WTC11 (cell line): ENCODE results near the gene USH1C. TPM values are rescaled to one million over a fixed set of nuclear protein-coding genes. Genes with fewer than 3 reads are reported as not detected.

ENCODE experiments used
- ATAC-seq: fragments of 200-7000 bp; cut with Tn5 transposase; 2 replicates; pipeline ENCODE4 v1.10.0; 2021; ENCODE audit warnings: mild to moderate bottlenecking, moderate library complexity
- CTCF ChIA-PET: fragments of 300-600 bp; sonication (Branson Sonifier 250); formaldehyde crosslinking; loops from one replicate; lab custom pipeline; 2021; ENCODE audit warnings: antibody characterized with exemption; lab: Charles Lee
- POLR2A ChIA-PET: fragments of 350-600 bp; sonication (Branson Sonifier 250); formaldehyde crosslinking; loops from one replicate; lab custom pipeline; 2021; ENCODE audit warnings: antibody characterized with exemption; lab: Charles Lee
- DNase-seq: peaks from one replicate; pipeline ENCODE4 v3.0.0; 2021; ENCODE audit warnings: low spot score
- H3K27ac Mint-ChIP-seq: 2 replicates; pipeline ENCODE4 v1.8.0; 2021; ENCODE audit warnings: mixed read lengths
- H3K27me3 Mint-ChIP-seq: 2 replicates; pipeline ENCODE4 v1.8.0; 2021; ENCODE audit warnings: low read depth, mild to moderate bottlenecking, moderate library complexity, mixed read lengths
- H3K36me3 Mint-ChIP-seq: 2 replicates; pipeline ENCODE4 v1.8.0; 2021; ENCODE audit warnings: mixed read lengths
- H3K4me1 Mint-ChIP-seq: 2 replicates; pipeline ENCODE4 v1.8.0; 2022; ENCODE audit warnings: mixed read lengths
- H3K4me3 Mint-ChIP-seq: 2 replicates; pipeline ENCODE4 v1.8.0; 2021; ENCODE audit warnings: mild to moderate bottlenecking, moderate library complexity, mixed read lengths
- H3K9me3 Mint-ChIP-seq: 2 replicates; pipeline ENCODE4 v1.8.0; 2021; ENCODE audit warnings: mixed read lengths
- ELF4 ChIP-seq: sonication (generic); formaldehyde crosslinking; IDR thresholded peaks from 2 replicates; pipeline ENCODE4 v1.8.1; 2022; ENCODE audit warnings: low read depth, mild to moderate bottlenecking, moderate library complexity, missing genetic modification reagents
- ESRRA ChIP-seq: sonication (generic); formaldehyde crosslinking; IDR thresholded peaks from 2 replicates; pipeline ENCODE4 v1.8.1; 2022; ENCODE audit warnings: mild to moderate bottlenecking, missing genetic modification reagents, borderline replicate concordance
- FOXP1 ChIP-seq: sonication (generic); formaldehyde crosslinking; IDR thresholded peaks from 2 replicates; pipeline ENCODE4 v1.8.0; 2022; ENCODE audit warnings: missing genetic modification reagents, mild to moderate bottlenecking, moderate library complexity, borderline replicate concordance
- HMGA2 ChIP-seq: fragments of 250-450 bp; sonication (Bioruptor Pico); IDR thresholded peaks from 2 replicates; pipeline ENCODE4 v1.4.0; 2021; ENCODE audit warnings: mild to moderate bottlenecking, moderate library complexity
- KAT7 ChIP-seq: sonication (generic); formaldehyde crosslinking; IDR thresholded peaks from 2 replicates; pipeline ENCODE4 v1.8.1; 2023; ENCODE audit warnings: missing genetic modification reagents, mild to moderate bottlenecking, borderline replicate concordance
- OVOL2 ChIP-seq: fragments of 250-450 bp; sonication (Bioruptor Pico); IDR thresholded peaks from 2 replicates; pipeline ENCODE4 v1.9.0; 2021; ENCODE audit warnings: mild to moderate bottlenecking, borderline replicate concordance
- PRRX2 ChIP-seq: fragments of 250-450 bp; sonication (Bioruptor Pico); IDR thresholded peaks from 2 replicates; pipeline ENCODE4 v1.8.0; 2021; ENCODE audit warnings: mild to moderate bottlenecking
- RELA ChIP-seq: sonication (generic); formaldehyde crosslinking; IDR thresholded peaks from 2 replicates; pipeline ENCODE4 v1.8.1; 2022; ENCODE audit warnings: missing genetic modification reagents, mild to moderate bottlenecking, borderline replicate concordance
- TEAD1 ChIP-seq: sonication (generic); formaldehyde crosslinking; IDR thresholded peaks from 2 replicates; pipeline ENCODE4 v1.8.0; 2022; ENCODE audit warnings: mild to moderate bottlenecking, missing genetic modification reagents
- total RNA-seq: library from RNA; stranded (reverse); gene quantifications from 3 replicates; pipeline ENCODE4 v1.2.3, GENCODE V29; 2021
- TF ChIP-seq, protein P1 (sequence below): fragments of 250-450 bp; sonication (Bioruptor Pico); IDR thresholded peaks from 2 replicates; pipeline ENCODE4 v1.9.0; 2021; ENCODE audit warnings: mild to moderate bottlenecking
- TF ChIP-seq, protein P2 (sequence below): sonication (generic); formaldehyde crosslinking; conservative IDR thresholded peaks from 2 replicates; pipeline ENCODE4 v1.8.1; 2023; ENCODE audit warnings: mild to moderate bottlenecking, low read depth, missing genetic modification reagents, moderate library complexity
- TF ChIP-seq, protein P3 (sequence below): sonication (generic); formaldehyde crosslinking; IDR thresholded peaks from 2 replicates; pipeline ENCODE4 v1.8.0; 2022; ENCODE audit warnings: mild to moderate bottlenecking, missing genetic modification reagents
- TF ChIP-seq, protein P4 (sequence below): sonication (generic); formaldehyde crosslinking; IDR thresholded peaks from 2 replicates; pipeline ENCODE4 v1.8.0; 2022; ENCODE audit warnings: mild to moderate bottlenecking, missing genetic modification reagents
- TF ChIP-seq, protein P5 (sequence below): sonication (generic); formaldehyde crosslinking; IDR thresholded peaks from 2 replicates; pipeline ENCODE4 v1.8.1; 2023; ENCODE audit warnings: mild to moderate bottlenecking, missing genetic modification reagents, borderline replicate concordance
- TF ChIP-seq, protein P6 (sequence below): fragments of 250-450 bp; sonication (Bioruptor Pico); IDR thresholded peaks from 2 replicates; pipeline ENCODE4 v1.9.0; 2021; ENCODE audit warnings: mild to moderate bottlenecking, borderline replicate concordance
- TF ChIP-seq, protein P7 (sequence below): fragments of 250-450 bp; sonication (Bioruptor Pico); IDR thresholded peaks from 2 replicates; pipeline ENCODE4 v1.9.0; 2021; ENCODE audit warnings: mild to moderate bottlenecking

The USH1C gene
- total RNA-seq, 1 experiment from 2014 or later = 3.9 TPM

DNA sequence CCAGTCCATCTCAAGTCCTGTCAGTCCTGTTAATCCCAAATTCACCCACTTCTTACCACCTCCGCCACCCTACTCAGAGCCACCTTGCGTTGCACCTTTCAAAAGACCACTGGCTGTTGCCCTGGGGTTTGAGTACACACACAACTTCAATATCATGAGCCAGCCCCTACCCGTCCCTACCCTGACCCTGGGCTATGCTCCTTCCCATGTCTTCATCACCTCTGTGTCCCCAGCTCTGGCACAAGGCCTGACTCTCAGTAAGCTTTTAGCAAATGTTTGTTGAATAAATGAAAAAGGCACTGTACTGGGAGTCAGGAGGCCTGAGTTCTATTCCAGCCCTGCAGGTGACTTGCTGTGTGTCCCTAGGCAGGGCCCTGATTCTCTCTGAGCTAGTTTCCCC lies 29.3 kb upstream of the USH1C start:
- Mint-ChIP-seq H3K36me3 (no peaks in the 10 kb centered on the region), H3K4me3 (no peak overlapping the region), H3K9me3 (no peaks in the 10 kb centered on the region)
- POLR2A ChIA-PET = no interaction called here
- DNase-seq = peak; percentile 3
- CTCF ChIA-PET = no interaction called here
- no peak for ATAC-seq
- TF ChIP-seq OVOL2 (CRISPR knock-in tag) (no peak), ELF4 (CRISPR knock-in tag) (no peak), TEAD1 (CRISPR knock-in tag) (no peak), ESRRA (CRISPR knock-in tag) (no peak), HMGA2 (CRISPR knock-in tag) (no peak), PRRX2 (CRISPR knock-in tag) (no peak), KAT7 (CRISPR knock-in tag) (no peak), FOXP1 (CRISPR knock-in tag) (no peak), RELA (no peak)
- TF ChIP-seq, protein P1, sequence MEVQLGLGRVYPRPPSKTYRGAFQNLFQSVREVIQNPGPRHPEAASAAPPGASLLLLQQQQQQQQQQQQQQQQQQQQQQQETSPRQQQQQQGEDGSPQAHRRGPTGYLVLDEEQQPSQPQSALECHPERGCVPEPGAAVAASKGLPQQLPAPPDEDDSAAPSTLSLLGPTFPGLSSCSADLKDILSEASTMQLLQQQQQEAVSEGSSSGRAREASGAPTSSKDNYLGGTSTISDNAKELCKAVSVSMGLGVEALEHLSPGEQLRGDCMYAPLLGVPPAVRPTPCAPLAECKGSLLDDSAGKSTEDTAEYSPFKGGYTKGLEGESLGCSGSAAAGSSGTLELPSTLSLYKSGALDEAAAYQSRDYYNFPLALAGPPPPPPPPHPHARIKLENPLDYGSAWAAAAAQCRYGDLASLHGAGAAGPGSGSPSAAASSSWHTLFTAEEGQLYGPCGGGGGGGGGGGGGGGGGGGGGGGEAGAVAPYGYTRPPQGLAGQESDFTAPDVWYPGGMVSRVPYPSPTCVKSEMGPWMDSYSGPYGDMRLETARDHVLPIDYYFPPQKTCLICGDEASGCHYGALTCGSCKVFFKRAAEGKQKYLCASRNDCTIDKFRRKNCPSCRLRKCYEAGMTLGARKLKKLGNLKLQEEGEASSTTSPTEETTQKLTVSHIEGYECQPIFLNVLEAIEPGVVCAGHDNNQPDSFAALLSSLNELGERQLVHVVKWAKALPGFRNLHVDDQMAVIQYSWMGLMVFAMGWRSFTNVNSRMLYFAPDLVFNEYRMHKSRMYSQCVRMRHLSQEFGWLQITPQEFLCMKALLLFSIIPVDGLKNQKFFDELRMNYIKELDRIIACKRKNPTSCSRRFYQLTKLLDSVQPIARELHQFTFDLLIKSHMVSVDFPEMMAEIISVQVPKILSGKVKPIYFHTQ (CRISPR knock-in tag) = no peak
- TF ChIP-seq, protein P2, sequence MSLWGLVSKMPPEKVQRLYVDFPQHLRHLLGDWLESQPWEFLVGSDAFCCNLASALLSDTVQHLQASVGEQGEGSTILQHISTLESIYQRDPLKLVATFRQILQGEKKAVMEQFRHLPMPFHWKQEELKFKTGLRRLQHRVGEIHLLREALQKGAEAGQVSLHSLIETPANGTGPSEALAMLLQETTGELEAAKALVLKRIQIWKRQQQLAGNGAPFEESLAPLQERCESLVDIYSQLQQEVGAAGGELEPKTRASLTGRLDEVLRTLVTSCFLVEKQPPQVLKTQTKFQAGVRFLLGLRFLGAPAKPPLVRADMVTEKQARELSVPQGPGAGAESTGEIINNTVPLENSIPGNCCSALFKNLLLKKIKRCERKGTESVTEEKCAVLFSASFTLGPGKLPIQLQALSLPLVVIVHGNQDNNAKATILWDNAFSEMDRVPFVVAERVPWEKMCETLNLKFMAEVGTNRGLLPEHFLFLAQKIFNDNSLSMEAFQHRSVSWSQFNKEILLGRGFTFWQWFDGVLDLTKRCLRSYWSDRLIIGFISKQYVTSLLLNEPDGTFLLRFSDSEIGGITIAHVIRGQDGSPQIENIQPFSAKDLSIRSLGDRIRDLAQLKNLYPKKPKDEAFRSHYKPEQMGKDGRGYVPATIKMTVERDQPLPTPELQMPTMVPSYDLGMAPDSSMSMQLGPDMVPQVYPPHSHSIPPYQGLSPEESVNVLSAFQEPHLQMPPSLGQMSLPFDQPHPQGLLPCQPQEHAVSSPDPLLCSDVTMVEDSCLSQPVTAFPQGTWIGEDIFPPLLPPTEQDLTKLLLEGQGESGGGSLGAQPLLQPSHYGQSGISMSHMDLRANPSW (CRISPR knock-in tag) = no peak
- TF ChIP-seq, protein P3, sequence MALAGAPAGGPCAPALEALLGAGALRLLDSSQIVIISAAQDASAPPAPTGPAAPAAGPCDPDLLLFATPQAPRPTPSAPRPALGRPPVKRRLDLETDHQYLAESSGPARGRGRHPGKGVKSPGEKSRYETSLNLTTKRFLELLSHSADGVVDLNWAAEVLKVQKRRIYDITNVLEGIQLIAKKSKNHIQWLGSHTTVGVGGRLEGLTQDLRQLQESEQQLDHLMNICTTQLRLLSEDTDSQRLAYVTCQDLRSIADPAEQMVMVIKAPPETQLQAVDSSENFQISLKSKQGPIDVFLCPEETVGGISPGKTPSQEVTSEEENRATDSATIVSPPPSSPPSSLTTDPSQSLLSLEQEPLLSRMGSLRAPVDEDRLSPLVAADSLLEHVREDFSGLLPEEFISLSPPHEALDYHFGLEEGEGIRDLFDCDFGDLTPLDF (CRISPR knock-in tag) = no peak
- TF ChIP-seq, protein P4, sequence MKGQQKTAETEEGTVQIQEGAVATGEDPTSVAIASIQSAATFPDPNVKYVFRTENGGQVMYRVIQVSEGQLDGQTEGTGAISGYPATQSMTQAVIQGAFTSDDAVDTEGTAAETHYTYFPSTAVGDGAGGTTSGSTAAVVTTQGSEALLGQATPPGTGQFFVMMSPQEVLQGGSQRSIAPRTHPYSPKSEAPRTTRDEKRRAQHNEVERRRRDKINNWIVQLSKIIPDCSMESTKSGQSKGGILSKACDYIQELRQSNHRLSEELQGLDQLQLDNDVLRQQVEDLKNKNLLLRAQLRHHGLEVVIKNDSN (CRISPR knock-in tag) = no peak
- TF ChIP-seq, protein P5, sequence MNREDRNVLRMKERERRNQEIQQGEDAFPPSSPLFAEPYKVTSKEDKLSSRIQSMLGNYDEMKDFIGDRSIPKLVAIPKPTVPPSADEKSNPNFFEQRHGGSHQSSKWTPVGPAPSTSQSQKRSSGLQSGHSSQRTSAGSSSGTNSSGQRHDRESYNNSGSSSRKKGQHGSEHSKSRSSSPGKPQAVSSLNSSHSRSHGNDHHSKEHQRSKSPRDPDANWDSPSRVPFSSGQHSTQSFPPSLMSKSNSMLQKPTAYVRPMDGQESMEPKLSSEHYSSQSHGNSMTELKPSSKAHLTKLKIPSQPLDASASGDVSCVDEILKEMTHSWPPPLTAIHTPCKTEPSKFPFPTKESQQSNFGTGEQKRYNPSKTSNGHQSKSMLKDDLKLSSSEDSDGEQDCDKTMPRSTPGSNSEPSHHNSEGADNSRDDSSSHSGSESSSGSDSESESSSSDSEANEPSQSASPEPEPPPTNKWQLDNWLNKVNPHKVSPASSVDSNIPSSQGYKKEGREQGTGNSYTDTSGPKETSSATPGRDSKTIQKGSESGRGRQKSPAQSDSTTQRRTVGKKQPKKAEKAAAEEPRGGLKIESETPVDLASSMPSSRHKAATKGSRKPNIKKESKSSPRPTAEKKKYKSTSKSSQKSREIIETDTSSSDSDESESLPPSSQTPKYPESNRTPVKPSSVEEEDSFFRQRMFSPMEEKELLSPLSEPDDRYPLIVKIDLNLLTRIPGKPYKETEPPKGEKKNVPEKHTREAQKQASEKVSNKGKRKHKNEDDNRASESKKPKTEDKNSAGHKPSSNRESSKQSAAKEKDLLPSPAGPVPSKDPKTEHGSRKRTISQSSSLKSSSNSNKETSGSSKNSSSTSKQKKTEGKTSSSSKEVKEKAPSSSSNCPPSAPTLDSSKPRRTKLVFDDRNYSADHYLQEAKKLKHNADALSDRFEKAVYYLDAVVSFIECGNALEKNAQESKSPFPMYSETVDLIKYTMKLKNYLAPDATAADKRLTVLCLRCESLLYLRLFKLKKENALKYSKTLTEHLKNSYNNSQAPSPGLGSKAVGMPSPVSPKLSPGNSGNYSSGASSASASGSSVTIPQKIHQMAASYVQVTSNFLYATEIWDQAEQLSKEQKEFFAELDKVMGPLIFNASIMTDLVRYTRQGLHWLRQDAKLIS (CRISPR knock-in tag) = no peak
- TF ChIP-seq, protein P6, sequence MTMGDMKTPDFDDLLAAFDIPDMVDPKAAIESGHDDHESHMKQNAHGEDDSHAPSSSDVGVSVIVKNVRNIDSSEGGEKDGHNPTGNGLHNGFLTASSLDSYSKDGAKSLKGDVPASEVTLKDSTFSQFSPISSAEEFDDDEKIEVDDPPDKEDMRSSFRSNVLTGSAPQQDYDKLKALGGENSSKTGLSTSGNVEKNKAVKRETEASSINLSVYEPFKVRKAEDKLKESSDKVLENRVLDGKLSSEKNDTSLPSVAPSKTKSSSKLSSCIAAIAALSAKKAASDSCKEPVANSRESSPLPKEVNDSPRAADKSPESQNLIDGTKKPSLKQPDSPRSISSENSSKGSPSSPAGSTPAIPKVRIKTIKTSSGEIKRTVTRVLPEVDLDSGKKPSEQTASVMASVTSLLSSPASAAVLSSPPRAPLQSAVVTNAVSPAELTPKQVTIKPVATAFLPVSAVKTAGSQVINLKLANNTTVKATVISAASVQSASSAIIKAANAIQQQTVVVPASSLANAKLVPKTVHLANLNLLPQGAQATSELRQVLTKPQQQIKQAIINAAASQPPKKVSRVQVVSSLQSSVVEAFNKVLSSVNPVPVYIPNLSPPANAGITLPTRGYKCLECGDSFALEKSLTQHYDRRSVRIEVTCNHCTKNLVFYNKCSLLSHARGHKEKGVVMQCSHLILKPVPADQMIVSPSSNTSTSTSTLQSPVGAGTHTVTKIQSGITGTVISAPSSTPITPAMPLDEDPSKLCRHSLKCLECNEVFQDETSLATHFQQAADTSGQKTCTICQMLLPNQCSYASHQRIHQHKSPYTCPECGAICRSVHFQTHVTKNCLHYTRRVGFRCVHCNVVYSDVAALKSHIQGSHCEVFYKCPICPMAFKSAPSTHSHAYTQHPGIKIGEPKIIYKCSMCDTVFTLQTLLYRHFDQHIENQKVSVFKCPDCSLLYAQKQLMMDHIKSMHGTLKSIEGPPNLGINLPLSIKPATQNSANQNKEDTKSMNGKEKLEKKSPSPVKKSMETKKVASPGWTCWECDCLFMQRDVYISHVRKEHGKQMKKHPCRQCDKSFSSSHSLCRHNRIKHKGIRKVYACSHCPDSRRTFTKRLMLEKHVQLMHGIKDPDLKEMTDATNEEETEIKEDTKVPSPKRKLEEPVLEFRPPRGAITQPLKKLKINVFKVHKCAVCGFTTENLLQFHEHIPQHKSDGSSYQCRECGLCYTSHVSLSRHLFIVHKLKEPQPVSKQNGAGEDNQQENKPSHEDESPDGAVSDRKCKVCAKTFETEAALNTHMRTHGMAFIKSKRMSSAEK (CRISPR knock-in tag) = no peak
- TF ChIP-seq, protein P7, sequence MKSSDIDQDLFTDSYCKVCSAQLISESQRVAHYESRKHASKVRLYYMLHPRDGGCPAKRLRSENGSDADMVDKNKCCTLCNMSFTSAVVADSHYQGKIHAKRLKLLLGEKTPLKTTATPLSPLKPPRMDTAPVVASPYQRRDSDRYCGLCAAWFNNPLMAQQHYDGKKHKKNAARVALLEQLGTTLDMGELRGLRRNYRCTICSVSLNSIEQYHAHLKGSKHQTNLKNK = no peak
- TF ChIP-seq, all 79 proteins: peak for 0
- peak overlapping the region; percentile 44; the same call in 1 of the 2 replicates for H3K27ac Mint-ChIP-seq
- no peaks in the 10 kb centered on the region; the same call in 1 of the 2 replicates for H3K27me3 Mint-ChIP-seq
- H3K4me1 Mint-ChIP-seq = peaks cover 9% of the 10 kb centered on the region; the same call in 1 of the 2 replicates
